ENCODE measurements around the gene ZNF423.

GRCh38 chr16:49637511-49637910 lies 218.4 kb downstream of the ZNF423 start:
- TF ChIP-seq, protein P1, sequence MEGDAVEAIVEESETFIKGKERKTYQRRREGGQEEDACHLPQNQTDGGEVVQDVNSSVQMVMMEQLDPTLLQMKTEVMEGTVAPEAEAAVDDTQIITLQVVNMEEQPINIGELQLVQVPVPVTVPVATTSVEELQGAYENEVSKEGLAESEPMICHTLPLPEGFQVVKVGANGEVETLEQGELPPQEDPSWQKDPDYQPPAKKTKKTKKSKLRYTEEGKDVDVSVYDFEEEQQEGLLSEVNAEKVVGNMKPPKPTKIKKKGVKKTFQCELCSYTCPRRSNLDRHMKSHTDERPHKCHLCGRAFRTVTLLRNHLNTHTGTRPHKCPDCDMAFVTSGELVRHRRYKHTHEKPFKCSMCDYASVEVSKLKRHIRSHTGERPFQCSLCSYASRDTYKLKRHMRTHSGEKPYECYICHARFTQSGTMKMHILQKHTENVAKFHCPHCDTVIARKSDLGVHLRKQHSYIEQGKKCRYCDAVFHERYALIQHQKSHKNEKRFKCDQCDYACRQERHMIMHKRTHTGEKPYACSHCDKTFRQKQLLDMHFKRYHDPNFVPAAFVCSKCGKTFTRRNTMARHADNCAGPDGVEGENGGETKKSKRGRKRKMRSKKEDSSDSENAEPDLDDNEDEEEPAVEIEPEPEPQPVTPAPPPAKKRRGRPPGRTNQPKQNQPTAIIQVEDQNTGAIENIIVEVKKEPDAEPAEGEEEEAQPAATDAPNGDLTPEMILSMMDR (CRISPR knock-in tag; IDR thresholded peaks at IDR 0.05) = no peak
- no peak for TF ChIP-seq STAG1 (CRISPR knock-in tag; IDR thresholded peaks at IDR 0.05)
- TF ChIP-seq, protein P2, sequence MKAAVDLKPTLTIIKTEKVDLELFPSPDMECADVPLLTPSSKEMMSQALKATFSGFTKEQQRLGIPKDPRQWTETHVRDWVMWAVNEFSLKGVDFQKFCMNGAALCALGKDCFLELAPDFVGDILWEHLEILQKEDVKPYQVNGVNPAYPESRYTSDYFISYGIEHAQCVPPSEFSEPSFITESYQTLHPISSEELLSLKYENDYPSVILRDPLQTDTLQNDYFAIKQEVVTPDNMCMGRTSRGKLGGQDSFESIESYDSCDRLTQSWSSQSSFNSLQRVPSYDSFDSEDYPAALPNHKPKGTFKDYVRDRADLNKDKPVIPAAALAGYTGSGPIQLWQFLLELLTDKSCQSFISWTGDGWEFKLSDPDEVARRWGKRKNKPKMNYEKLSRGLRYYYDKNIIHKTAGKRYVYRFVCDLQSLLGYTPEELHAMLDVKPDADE (CRISPR knock-in tag; IDR thresholded peaks at IDR 0.05) = no peak

All from HepG2 (cell line).